Vagina (tissue), 2 donors: ENCODE measurements around the gene CCDC183.

Experiments
- POLR2A ChIP-seq, 2 donors: fragments of 450-650 bp; IDR thresholded peaks; one replicate each; pipeline ENCODE4 v1.6.1; 2017; ENCODE audit warnings: antibody characterized with exemption in 2 of 2, mild to moderate bottlenecking in 2 of 2, moderate library complexity in 2 of 2
- POLR2AphosphoS5 ChIP-seq, 2 donors: sonication (generic); formaldehyde crosslinking; IDR thresholded peaks; one replicate each; pipeline ENCODE4 v1.9.0; 2017; ENCODE audit warnings: antibody characterized with exemption in 2 of 2, mild to moderate bottlenecking in 2 of 2, low read depth in 1 of 2; ENCODE audit not compliant: insufficient read depth in 1 of 2
- TF ChIP-seq, protein P1 (sequence below), 3 experiments: fragments of 450-650 bp in 2 of 3; fragments of 200-600 bp in 1 of 3; sonication (generic) in 1 of 3; IDR thresholded peaks; one replicate each; pipeline ENCODE4 v1.5.1; 2017 to 2019; ENCODE audit warnings: antibody characterized with exemption in 3 of 3, mild to moderate bottlenecking in 2 of 3, moderate library complexity in 2 of 3

GRCh38 chr9:136835932-136836904 is 40.1 kb downstream of the CCDC183 start:
- TF ChIP-seq POLR2AphosphoS5 (IDR thresholded peaks at IDR 0.05; ENCODE audit: insufficient read depth in 1 of 2, low read depth in 1 of 2) (no peak), POLR2A (IDR thresholded peaks at IDR 0.05) (no peak)
- TF ChIP-seq, protein P1, sequence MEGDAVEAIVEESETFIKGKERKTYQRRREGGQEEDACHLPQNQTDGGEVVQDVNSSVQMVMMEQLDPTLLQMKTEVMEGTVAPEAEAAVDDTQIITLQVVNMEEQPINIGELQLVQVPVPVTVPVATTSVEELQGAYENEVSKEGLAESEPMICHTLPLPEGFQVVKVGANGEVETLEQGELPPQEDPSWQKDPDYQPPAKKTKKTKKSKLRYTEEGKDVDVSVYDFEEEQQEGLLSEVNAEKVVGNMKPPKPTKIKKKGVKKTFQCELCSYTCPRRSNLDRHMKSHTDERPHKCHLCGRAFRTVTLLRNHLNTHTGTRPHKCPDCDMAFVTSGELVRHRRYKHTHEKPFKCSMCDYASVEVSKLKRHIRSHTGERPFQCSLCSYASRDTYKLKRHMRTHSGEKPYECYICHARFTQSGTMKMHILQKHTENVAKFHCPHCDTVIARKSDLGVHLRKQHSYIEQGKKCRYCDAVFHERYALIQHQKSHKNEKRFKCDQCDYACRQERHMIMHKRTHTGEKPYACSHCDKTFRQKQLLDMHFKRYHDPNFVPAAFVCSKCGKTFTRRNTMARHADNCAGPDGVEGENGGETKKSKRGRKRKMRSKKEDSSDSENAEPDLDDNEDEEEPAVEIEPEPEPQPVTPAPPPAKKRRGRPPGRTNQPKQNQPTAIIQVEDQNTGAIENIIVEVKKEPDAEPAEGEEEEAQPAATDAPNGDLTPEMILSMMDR (IDR thresholded peaks at IDR 0.05) = no peak
